NCI-H226 (cell line): ENCODE results near the gene ETFA.
"Not testable (repeated sequence)": the region's sequence is repeated elsewhere in the genome, so short reads cannot be mapped to it uniquely, and the experiment has no call there.

Experiments used
- DNase-seq: peaks from one replicate; pipeline ENCODE4 v3.0.0-alpha.2; 2015

Gene ETFA

DNA sequence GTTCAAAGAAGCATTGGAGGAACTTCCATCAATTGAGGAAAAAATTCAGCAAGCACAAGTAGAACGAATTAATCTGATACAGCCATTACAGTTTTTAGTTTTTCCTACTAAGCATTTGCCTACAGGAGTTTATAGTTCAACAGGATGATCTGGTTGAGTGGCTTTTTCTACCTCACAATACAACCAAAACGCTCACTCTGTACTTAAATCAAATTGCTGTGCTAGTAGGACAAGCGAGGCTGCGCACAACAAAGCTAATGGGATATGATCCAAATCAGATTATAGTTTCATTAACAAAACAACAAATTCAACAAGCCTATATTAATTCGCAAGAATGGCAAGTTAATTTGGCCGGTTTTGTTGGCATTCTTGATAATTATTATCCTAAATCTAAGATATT is 44.2 kb downstream of the ETFA start:
- DNase-seq = no peak

DNA sequence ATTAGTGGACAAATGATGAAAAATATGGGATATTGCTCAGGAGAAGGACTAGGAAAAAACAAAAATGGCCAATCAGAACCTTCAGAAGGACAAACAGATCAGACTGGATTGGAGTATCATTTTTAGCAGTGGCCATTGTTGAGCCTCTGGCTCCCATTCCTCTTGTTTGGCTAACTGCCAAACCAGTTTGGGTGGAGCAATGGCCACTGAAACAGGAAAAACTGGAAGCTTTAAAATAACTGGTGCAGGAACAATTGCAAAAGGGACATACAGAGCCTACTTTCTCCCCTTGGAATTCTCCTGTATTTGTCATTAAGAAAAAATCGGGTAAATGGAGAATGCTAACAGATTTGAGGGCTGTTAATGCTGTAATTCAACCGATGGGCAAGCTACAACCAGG is 45.5 kb downstream of the ETFA start:
- DNase-seq = not testable (repeated sequence)

- no peak for DNase-seq
Observed at GRCh38 chr15:76260246-76260938, 50.9 kb downstream of the ETFA start.

GRCh38 chr15:76259392-76259791 is 51.9 kb downstream of the ETFA start:
- DNase-seq = no peak

- DNase-seq = no peak
Observed at GRCh38 chr15:76258460-76258859, 52.8 kb downstream of the ETFA start.

GRCh38 chr15:76253691-76254473 is 57.4 kb downstream of the ETFA start:
- no peak for DNase-seq

DNA sequence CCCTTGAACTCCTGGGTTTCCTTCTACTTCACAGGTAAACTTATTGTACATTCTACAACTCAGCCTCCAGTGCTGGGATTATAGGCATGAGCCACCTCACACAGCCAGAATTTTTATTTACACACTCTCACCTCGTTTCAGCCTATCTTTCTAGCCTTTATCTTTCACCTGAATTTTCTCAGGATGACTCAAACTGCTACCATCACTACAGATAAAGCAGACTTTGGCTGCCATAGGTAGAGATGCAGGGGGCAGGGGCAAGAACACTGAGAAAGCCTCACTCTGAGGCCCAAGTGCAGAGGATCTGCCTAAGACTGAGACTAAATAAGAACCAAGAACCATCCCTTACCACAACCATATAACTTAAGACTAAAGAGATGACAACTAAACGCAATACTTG is 59.0 kb downstream of the ETFA start:
- peak; percentile 56 for DNase-seq

GRCh38 chr15:76251717-76252116 is 59.6 kb downstream of the ETFA start:
- DNase-seq = no peak

- DNase-seq = no peak
Observed at GRCh38 chr15:76245072-76245610, 66.1 kb downstream of the ETFA start.

- no peak for DNase-seq
Observed at GRCh38 chr15:76239786-76240185, 71.5 kb downstream of the ETFA start.

- no peak for DNase-seq
Observed at GRCh38 chr15:76236350-76236749, 74.9 kb downstream of the ETFA start.

DNA sequence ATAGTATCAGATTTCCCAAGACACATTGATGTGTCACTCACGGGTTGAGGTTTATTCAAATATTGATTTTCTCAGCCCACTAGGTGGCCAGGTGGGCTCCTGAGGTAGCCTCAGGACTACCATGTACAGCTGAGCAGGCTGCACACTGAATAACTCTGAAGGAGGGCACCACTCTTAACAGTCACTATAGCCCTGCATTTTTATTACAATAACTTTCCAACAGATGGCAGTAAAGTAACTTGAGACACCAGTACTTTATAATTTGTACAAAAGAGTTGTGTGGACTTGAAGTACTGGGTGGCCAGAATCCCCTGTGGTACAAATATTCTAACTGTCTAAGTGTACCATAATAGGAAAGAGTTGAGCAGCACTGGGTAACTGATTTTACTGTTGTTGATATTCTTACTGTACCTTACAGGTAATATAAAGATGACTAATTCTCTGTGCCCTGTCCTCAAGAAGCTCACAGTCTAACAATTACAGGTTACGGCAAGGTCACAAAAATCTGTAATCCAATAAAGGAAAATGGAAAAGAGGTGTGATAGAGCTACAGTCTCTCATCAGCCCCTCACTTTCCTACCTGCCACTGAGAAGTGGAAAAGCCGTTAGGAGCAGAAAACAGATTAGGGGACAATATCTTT is 76.0 kb downstream of the ETFA start:
- DNase-seq = peak; percentile 20

DNA sequence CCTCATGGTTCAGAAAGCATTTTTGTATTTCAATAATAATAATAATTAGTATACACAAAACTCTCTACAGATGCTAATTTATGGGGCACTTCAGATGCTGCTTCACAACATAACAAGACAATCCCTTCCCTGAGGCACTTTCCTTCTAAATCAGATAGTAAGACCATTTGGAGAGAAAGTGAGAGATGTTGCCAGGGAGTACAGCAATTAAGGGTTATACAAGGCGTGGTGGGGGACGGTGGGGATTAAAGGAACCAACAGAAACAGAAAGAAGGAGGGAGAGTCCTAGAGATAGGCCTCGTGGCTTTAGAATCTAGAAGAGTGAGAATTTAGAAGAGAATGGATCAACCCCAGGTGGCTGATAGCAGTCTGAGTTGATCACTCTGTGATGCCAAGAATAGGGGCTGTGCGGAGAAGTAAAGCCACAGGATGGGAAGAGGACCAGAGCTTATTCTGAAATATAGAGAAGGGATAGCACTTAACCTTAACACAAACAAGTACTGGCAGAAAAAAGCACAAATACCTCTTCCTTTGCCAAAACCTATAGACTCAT is 76.9 kb downstream of the ETFA start:
- DNase-seq = no peak

GRCh38 chr15:76233921-76234320 is 77.3 kb downstream of the ETFA start:
- no peak for DNase-seq

GRCh38 chr15:76229266-76229665 is 82.0 kb downstream of the ETFA start:
- no peak for DNase-seq

- no peak for DNase-seq
Observed at GRCh38 chr15:76223521-76223920, 87.7 kb downstream of the ETFA start.

- no peak for DNase-seq
Observed at GRCh38 chr15:76222159-76222558, 89.1 kb downstream of the ETFA start.

- DNase-seq = no peak
Observed at GRCh38 chr15:76221085-76221767, 90.0 kb downstream of the ETFA start.

DNA sequence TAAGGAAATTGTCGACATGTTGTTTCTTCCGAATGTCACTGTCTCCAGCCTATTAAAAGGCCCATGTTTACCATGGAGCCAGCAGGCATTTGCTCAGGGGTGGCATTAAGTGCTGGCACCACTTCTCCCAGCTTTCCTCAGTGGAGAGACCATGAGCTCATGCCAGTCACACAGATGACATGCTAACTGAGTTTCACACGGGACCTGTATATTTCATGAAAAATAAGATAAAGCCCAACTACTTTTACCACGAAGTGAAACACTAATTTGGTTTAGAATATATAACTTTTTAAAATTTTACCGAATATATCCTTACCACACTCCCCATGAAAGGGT is 93.4 kb downstream of the ETFA start:
- no peak for DNase-seq

DNA sequence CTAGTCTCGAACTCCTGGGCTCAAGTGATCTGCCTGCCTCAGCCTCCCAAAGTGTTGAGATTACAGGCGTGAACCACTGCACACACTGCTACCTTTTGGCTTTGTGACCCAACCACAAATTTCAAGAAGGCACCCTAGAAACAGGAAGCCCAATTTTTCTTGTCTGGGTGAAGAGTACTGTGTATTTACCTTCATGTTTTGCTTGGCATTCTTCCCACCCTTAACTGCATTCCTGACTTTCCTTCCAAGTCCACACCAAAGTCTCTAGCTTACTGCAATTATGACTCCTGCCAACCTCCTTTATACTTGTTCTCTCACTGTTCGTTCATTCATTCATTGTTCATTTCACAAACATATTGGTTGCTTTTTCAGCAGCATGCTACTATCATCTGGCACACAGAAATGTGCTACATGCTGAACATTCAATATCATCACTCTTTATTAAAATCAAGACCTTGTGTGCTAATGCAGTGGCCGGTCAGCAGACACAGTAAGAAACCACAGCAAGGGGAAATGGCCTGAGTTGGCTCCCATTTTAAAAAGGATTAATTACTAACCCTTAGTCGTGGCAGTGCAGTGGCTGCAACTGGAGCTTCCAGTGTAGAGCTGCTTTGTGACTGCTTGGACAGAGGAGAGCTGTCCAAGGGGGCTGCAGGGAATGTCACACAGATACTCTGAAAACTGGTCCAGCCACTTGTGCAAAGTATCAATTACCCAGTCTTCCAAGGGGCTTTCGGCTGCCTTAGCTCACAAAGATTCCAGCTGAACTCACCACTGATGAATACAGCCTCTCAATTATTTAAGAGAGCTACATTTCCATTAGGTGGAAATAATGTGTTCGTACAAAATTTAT is 94.0 kb downstream of the ETFA start:
- peak; percentile 73 for DNase-seq

DNA sequence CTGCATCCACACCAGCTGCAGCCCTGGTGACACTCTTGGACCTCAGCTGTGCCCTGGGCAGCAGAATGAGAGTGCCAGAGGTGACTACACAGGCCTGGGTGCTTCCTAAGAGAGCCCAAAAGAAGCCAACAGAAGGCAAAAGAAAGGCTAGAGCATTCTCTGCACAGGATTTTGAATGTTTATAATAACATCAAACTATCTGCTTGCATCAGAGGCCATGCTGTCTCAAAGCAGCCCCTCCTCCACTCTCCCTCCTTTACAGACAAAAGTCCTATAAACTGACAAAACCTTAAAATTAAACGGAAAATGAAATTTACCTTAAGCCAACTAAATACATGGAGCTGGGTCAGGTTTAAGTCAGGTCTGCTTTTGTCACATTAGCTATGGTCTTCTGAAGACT is 95.6 kb downstream of the ETFA start:
- DNase-seq = no peak

DNA sequence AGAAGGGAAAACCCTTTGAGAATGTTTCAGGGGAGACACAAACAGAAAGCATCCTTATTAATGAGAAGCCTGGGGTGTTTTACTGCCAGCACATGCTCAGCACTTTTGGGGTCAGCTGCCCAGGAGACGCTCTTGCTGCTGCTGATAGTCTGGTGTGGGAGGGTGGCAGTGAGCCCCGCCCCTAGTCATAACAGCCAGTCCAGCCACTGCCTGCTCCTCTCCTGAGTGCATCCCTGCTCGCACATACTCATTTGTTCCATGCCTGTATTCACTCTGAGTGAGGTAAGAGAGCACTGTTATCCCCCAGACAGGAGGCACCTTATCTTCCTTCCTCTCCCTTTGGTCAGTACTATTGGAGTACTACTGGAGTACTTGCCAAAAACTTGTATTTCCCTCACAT is 101.3 kb downstream of the ETFA start:
- peak; percentile 90 for DNase-seq
